GM23338 (cell line): ENCODE results near the gene MOV10.

Source experiments
- CREB1 ChIP-seq: fragments of 250-450 bp; sonication (Bioruptor Pico); IDR thresholded peaks from 2 replicates; pipeline ENCODE4 v1.5.0; 2020; ENCODE audit warnings: low read depth, mild to moderate bottlenecking, moderate library complexity
- EZH2 ChIP-seq: fragments of 200-600 bp; sonication (generic); IDR thresholded peaks from one replicate; pipeline ENCODE4 v1.8.0; 2017; ENCODE audit warnings: antibody characterized with exemption, mild to moderate bottlenecking, low read depth; ENCODE audit not compliant: unreplicated experiment
- EZH2phosphoT487 ChIP-seq: fragments of 200-600 bp; sonication (generic); IDR thresholded peaks from one replicate; pipeline ENCODE4 v1.8.1; 2018; ENCODE audit warnings: antibody characterized with exemption; ENCODE audit not compliant: unreplicated experiment
- POLR2AphosphoS5 ChIP-seq: IDR thresholded peaks from 2 replicates; pipeline ENCODE4 v1.6.1; 2016; ENCODE audit warnings: antibody characterized with exemption, low read depth
- TF ChIP-seq, protein P1 (sequence below), 2 experiments: fragments of 200-600 bp in 1 of 2; sonication (generic) in 1 of 2; conservative IDR thresholded peaks; 2 replicates each; pipeline versions ENCODE4 v1.5.1 to v1.6.1; 2016 to 2017; ENCODE audit warnings: antibody characterized with exemption in 2 of 2, low read depth in 2 of 2, mild to moderate bottlenecking in 2 of 2, moderate library complexity in 1 of 2
- TF ChIP-seq, protein P2 (sequence below): IDR thresholded peaks from one replicate; pipeline ENCODE4 v1.6.1; 2018; ENCODE audit warnings: antibody characterized with exemption; ENCODE audit not compliant: unreplicated experiment
- TF ChIP-seq, protein P3 (sequence below): IDR thresholded peaks from 2 replicates; pipeline ENCODE4 v1.6.1; 2016; ENCODE audit warnings: antibody characterized with exemption
- TF ChIP-seq, protein P4 (sequence below): fragments of 250-450 bp; sonication (Bioruptor Pico); IDR thresholded peaks from 2 replicates; pipeline ENCODE4 v1.5.0; 2020; ENCODE audit warnings: mild to moderate bottlenecking, moderate library complexity

DNA sequence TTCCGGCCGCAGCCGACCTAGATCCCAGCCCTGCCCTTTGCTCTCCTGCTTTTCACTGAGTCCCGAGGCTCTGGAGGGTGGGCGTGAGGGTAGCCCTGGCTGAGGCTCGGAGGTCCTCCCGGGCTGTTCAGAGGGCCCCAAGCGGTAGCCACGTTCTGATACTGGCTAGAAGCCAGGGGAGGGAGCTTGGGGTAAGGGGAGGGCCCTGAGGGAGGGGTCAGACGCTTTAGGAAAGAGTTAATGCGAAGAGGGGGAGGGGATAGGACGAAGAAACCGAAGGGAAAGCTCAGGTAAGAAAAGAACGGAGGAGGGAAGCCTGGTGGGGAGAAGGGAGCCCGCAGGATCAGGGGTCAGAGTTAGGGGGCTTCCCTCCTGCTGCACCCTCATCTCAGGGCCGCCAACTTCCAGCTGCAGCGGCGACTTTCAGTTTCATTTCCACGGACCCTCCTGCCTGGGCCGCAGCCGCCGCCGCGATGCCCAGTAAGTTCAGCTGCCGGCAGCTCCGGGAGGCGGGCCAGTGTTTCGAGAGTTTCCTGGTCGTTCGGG lies at the start of gene MOV10:
- TF ChIP-seq, protein P1, sequence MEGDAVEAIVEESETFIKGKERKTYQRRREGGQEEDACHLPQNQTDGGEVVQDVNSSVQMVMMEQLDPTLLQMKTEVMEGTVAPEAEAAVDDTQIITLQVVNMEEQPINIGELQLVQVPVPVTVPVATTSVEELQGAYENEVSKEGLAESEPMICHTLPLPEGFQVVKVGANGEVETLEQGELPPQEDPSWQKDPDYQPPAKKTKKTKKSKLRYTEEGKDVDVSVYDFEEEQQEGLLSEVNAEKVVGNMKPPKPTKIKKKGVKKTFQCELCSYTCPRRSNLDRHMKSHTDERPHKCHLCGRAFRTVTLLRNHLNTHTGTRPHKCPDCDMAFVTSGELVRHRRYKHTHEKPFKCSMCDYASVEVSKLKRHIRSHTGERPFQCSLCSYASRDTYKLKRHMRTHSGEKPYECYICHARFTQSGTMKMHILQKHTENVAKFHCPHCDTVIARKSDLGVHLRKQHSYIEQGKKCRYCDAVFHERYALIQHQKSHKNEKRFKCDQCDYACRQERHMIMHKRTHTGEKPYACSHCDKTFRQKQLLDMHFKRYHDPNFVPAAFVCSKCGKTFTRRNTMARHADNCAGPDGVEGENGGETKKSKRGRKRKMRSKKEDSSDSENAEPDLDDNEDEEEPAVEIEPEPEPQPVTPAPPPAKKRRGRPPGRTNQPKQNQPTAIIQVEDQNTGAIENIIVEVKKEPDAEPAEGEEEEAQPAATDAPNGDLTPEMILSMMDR (conservative IDR thresholded peaks at IDR 0.05; ENCODE audit: low read depth in 2 of 2), result no peak
- TF ChIP-seq POLR2AphosphoS5 (peak; percentile 70), EZH2 (no peak), EZH2phosphoT487 (no peak), CREB1 (CRISPR knock-in tag) (no peak)
- TF ChIP-seq, protein P2, sequence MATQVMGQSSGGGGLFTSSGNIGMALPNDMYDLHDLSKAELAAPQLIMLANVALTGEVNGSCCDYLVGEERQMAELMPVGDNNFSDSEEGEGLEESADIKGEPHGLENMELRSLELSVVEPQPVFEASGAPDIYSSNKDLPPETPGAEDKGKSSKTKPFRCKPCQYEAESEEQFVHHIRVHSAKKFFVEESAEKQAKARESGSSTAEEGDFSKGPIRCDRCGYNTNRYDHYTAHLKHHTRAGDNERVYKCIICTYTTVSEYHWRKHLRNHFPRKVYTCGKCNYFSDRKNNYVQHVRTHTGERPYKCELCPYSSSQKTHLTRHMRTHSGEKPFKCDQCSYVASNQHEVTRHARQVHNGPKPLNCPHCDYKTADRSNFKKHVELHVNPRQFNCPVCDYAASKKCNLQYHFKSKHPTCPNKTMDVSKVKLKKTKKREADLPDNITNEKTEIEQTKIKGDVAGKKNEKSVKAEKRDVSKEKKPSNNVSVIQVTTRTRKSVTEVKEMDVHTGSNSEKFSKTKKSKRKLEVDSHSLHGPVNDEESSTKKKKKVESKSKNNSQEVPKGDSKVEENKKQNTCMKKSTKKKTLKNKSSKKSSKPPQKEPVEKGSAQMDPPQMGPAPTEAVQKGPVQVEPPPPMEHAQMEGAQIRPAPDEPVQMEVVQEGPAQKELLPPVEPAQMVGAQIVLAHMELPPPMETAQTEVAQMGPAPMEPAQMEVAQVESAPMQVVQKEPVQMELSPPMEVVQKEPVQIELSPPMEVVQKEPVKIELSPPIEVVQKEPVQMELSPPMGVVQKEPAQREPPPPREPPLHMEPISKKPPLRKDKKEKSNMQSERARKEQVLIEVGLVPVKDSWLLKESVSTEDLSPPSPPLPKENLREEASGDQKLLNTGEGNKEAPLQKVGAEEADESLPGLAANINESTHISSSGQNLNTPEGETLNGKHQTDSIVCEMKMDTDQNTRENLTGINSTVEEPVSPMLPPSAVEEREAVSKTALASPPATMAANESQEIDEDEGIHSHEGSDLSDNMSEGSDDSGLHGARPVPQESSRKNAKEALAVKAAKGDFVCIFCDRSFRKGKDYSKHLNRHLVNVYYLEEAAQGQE, result no peak
- TF ChIP-seq, protein P3, sequence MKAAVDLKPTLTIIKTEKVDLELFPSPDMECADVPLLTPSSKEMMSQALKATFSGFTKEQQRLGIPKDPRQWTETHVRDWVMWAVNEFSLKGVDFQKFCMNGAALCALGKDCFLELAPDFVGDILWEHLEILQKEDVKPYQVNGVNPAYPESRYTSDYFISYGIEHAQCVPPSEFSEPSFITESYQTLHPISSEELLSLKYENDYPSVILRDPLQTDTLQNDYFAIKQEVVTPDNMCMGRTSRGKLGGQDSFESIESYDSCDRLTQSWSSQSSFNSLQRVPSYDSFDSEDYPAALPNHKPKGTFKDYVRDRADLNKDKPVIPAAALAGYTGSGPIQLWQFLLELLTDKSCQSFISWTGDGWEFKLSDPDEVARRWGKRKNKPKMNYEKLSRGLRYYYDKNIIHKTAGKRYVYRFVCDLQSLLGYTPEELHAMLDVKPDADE, result no peak
- TF ChIP-seq, protein P4, sequence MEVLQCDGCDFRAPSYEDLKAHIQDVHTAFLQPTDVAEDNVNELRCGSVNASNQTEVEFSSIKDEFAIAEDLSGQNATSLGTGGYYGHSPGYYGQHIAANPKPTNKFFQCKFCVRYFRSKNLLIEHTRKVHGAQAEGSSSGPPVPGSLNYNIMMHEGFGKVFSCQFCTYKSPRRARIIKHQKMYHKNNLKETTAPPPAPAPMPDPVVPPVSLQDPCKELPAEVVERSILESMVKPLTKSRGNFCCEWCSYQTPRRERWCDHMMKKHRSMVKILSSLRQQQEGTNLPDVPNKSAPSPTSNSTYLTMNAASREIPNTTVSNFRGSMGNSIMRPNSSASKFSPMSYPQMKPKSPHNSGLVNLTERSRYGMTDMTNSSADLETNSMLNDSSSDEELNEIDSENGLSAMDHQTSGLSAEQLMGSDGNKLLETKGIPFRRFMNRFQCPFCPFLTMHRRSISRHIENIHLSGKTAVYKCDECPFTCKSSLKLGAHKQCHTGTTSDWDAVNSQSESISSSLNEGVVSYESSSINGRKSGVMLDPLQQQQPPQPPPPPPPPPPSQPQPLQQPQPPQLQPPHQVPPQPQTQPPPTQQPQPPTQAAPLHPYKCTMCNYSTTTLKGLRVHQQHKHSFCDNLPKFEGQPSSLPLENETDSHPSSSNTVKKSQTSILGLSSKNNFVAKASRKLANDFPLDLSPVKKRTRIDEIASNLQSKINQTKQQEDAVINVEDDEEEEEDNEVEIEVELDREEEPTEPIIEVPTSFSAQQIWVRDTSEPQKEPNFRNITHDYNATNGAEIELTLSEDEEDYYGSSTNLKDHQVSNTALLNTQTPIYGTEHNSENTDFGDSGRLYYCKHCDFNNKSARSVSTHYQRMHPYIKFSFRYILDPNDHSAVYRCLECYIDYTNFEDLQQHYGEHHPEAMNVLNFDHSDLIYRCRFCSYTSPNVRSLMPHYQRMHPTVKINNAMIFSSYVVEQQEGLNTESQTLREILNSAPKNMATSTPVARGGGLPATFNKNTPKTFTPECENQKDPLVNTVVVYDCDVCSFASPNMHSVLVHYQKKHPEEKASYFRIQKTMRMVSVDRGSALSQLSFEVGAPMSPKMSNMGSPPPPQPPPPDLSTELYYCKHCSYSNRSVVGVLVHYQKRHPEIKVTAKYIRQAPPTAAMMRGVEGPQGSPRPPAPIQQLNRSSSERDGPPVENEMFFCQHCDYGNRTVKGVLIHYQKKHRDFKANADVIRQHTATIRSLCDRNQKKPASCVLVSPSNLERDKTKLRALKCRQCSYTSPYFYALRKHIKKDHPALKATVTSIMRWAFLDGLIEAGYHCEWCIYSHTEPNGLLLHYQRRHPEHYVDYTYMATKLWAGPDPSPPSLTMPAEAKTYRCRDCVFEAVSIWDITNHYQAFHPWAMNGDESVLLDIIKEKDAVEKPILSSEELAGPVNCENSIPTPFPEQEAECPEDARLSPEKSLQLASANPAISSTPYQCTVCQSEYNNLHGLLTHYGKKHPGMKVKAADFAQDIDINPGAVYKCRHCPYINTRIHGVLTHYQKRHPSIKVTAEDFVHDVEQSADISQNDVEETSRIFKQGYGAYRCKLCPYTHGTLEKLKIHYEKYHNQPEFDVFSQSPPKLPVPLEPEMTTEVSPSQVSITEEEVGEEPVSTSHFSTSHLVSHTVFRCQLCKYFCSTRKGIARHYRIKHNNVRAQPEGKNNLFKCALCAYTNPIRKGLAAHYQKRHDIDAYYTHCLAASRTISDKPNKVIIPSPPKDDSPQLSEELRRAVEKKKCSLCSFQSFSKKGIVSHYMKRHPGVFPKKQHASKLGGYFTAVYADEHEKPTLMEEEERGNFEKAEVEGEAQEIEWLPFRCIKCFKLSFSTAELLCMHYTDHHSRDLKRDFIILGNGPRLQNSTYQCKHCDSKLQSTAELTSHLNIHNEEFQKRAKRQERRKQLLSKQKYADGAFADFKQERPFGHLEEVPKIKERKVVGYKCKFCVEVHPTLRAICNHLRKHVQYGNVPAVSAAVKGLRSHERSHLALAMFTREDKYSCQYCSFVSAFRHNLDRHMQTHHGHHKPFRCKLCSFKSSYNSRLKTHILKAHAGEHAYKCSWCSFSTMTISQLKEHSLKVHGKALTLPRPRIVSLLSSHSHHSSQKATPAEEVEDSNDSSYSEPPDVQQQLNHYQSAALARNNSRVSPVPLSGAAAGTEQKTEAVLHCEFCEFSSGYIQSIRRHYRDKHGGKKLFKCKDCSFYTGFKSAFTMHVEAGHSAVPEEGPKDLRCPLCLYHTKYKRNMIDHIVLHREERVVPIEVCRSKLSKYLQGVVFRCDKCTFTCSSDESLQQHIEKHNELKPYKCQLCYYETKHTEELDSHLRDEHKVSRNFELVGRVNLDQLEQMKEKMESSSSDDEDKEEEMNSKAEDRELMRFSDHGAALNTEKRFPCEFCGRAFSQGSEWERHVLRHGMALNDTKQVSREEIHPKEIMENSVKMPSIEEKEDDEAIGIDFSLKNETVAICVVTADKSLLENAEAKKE (CRISPR knock-in tag), result no peak
